NAMALWA (cell line): ENCODE results near the gene USP49.

ENCODE experiments used
- DNase-seq: peaks from one replicate; pipeline ENCODE4 v3.0.0-alpha.2; 2015; ENCODE audit warnings: low spot score

The USP49 gene

DNA sequence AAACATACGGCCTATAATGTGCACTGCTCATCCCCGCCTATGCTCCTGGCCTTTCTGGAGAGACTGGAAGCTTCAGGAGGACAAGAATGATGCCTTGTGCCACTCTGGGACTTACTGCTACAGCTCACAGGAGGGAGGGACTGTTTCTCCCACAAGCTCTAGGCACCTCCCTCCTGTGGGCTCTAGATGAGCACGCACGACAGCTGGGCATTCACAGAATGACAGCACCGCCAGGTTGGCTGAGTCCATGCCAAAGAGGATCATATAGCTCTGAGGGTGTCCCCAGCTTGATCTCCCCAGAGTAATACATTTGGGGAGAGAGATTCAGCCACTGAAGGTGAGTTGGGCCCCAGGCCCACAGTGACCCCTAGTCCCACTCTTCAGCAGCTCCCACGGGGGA, 137.9 kb downstream of the USP49 start:
- no peak for DNase-seq

DNA sequence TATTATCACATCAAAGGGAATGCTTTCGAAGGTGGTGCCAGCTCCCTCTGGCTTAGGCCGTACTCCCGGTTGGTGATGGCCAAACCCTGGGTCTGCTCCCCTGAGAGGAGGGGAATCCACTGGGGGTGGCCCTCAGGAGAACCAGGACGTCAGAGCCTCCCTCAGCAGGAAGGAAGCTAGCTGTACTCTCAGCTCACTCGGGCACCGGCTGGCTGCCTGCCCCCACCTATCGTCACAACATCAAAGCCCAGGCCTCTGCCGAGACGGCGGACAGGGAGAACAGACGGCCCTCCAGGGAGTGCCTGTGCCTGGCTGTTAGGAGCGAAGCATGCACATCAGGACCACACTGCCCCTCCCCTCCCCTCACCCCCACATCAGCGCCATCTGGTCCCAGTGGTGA, 138.8 kb downstream of the USP49 start:
- DNase-seq, result no peak

DNA sequence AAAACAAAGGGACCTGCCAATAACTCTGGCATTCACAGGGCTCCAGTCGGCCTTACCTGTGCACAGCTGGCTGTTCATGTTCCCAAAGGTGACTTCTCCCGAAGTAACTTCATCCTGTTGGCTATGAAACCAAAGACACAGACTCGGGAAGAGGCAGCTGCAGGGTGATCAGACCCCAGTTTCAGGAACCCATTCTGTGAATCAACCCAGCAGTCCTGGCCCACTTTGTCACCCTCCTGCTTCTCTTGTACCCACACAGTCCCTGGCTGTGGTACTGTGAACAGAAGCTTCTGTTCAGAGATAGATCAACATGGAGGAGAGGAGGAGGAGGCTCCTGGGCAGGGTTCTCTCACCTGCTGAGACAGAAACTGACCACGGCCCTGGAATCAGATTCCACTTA, 139.3 kb downstream of the USP49 start:
- DNase-seq, result no peak

DNA sequence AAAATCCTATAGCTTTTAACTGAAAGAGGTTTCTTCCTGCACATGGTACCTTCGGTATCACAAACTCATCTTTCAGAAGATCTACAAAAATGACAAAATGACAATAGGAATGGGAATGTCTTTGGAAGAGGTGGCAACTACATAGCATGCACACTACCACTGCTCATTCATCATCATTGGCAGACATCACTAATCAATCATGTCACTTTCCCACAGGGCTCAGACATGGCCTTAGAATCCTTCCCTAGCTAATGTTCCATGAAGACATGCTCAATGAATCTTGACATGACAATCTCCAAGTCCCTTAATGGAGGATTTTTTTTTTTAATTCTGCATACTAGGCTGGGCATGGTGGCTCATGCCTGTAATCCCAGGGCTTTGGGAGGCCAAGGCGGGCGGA, 144.8 kb downstream of the USP49 start:
- no peak for DNase-seq

DNA sequence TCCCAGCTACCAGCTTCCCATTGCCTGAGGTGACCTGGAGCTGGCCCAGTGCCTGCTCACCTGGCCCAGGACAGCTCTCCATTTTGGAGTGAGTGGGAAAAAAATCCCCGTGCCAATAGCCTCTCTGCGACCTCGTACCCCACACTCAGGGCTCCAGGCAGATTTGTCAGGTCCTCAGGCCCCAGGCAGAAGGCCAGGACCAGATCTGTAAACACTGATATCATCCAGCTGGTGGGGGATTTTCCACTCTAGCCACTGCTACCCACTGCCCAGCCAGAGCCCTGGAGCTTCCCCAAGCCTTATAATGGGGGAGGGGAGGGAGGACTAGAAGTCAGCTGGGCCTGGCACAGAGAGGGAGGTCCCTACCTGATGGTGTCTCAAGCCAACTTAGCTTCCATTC, 146.6 kb downstream of the USP49 start:
- no peak for DNase-seq

DNA sequence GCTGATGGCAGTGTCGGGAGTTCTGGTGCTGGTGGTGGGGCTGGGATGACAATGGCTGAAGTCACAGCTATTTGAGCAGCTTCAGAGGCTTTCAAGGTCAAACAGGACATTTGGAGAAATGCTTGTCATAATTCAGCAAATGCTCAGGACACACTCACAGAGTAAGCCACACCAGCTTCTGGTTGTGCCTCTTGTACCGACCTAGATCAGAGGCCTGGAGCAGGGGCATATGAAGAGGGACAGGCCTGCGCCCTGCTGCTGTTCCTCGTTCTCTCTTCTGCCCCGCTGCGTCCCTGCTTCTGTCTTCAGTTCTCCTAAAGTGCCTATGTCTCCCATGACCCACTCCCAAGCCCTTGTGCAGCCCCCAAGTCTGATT, 147.1 kb downstream of the USP49 start:
- DNase-seq, result no peak

DNA sequence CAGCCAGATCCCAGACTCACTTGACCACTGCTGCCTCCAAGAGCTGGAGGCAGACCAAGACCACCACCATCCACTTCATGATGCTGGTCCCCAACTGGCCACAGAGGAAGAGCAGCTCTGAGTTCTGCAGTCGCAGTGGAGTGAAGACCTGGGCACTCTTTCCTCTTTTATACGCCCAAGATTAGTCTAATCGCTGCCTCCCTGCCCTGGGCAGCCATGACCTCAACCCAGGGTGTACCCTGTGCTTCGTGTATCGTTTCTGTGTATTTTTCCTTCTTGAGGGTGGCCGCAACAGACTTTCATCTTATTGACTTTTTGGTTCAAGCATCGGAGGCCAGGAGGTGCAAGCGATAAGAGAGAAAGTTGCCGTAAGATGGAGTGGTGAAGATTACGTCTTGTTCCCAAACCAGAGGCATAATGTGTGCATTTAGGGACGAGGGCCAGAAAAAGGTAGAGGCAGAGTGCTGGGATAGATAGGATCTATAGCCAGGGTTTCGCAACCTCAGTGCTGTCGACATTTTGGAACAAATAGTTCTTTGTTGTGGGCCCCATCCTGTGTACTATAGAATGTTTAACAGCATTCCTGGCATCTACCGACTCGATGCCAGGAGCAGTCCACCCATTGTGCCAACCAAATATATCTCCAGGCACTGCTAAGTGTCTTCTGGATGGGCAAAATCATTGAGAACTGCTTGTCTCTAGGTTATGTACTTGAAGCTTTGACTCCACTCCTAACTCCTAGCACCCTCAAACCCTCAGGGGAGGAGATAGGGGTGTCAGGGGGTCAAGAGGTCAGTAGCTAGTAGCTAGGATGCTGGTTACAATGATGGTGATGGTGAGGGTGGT, 147.7 kb downstream of the USP49 start, which contains the start of gene PGC:
Gene PGC, minus strand, starts transcription at position 142 of the 846 bp plus-strand sequence. Its CDS starts 63 bp downstream, at position 79.
- DNase-seq, result no peak

DNA sequence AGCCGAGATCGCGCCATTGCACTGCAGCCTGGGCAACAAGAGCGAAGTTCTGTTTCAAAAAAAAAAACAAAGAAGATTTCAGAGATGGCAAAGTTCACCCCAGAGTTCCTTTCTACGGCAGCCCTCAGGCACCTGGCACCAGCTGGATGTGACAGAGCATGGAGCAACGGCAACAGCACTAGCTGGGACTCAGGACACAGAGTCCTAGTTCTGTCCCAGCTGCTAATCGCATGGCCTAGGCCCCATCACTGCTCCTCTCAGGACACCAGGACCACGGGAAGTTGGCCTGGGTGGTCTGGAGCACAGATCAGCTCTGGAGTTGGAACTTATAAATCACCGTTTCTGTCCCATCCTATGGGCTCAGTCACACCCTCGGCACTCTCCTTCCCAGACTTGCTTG, 149.1 kb downstream of the USP49 start:
- DNase-seq, result no peak

DNA sequence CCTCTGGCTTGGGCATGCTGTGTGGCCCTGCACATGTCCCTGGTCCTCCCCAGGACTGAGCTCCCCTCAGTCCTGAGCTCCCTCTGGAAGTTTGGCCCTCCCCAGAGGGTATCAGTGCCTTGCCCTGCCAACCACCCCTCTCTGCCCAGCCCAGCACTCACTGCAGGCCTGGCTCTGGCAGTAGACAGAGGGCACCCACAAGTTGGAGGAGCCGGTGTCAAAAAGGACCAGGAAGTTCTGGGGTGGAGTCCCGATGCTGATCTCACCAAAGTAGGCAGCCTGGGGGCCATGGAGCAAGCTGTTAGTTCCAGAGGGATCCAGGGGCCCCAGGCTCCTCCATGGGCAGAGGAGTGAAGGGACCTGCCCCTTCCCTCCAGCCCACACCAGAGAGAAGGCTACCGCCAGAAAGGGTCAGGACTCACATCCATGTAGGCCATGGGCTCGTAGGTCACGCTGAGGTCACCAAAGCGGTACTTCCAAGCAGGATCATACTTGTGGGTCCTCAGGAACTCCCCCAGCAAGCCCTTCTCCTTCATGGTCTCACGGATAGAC, 150.9 kb downstream of the USP49 start:
- no peak for DNase-seq

DNA sequence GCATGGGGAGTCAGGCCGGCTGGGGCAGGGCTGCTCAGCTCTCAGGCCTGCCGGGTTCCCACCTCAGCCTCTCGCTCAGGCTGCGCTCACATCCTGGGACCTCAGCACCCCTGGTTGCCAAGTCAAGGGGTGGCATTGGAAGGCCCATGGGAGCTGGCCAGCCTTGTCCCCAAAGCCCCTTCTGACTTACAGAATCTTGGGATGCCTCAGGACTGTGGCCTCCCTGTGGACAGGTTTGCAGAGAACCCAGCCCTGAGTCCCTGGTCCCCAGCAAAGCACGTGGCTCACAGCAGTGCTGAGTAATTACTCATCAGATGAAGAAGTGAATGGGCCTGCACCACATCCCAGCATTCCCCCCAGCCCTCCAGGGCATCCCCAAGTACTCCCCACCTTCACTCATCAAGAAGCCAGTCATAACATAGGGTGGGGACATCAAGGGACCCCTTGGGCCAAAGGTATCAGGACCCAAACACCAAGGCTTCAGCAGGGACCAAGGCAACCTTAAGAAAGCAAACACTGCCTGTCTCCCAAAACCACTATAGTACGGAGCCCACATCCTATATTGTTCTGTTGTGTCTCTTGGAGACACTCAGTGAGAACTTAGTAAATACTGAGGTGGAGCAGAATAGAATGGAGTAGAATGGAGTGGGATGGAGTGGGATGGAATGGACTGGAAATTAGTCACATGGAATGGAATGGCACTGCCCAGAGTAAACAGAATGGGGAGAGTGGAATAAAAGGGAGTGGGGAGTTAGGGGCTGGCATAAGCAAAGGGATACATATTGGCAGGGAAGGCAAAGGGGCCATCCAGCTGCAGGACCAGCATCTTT, 151.6 kb downstream of the USP49 start:
- DNase-seq, result no peak

DNA sequence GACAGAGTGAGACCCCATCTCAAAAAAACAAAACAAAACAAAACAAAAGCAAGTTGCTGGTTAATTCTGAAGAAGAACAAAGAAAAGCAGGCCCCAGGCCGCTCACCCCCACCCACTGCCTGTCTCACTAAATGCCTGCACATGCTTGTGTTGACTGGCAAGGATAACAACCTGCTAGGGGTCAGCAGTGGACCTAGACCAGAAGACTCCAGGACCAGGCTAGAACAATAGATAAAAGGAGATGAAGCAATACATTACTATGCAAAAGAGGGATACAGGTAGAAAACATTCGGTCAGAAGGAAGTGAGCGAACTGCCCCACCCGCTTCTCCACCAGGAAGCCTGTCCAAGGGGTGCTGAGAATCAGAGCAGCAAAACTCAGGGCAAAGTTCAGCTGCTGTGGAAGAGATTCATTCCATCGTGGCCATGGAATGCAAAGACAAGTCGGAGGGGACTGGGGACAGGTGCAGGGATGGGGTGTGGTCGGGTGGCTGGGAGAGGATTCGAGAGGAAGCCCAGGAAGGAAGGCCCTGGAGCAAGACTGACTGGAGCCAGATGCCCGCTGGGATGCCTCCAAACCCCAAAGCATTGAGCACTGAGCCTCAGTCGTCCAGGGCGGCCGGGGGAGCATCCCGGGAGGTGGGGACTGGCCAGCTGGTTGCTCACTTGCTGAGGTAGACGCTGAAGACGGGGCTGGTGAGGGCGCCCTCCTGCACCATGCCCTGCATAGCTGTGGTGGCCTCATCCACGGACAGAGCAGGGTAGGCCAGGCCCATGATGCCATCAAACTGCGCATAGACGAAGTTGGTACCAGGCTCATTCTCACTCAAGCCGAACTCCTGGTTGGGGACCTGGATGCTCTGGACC, 153.3 kb downstream of the USP49 start:
- DNase-seq, result no peak

DNA sequence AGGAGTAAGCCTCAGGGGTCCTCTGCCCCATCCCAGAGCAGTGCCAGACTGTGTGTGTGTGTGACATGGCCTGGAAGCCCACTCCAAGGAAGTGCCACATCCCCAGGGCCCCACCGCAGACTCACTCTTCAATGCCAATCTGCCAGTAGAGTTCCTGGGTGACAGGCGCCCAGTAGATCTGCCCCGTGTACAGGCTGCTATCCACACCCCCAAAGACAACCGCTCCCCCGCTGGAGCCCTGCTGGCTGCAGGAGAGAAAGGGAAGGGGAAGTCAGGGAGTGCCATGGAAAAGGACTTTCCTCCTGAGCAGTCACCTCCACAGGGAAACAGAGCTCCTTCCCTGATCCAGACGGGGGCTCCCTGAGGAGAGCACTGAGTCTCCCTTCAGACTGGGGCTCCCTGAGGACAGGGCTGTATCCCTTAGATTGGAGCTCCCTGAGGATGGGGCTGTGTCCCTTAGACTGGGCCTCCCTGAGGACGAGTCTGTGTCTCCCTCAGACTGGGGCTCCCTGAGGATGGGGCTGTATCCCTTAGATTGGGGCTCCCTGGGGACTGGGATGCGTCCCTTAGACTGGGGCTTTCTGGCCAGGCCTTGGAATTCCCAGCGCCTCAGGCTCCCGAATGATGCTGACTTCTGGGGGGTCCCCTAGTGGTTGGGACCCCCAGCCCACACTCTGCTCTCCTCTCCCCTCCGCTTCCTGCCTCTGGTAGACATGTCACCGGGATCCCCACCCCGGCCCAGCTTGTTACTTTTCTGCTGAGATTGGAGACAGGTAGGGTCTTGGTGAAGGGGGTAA, 154.6 kb downstream of the USP49 start:
- no peak for DNase-seq
